HUES64 (cell line): ENCODE results near the gene NCR1. TPM values are rescaled to one million over a fixed set of nuclear protein-coding genes. Genes with fewer than 3 reads are reported as not detected.
"Not testable (repeated sequence)": the region's sequence is repeated elsewhere in the genome, so short reads cannot be mapped to it uniquely, and the experiment has no call there.

Source experiments
- H3K27ac ChIP-seq: 2 replicates; pipeline ENCODE4 v1.7.0; 2013; ENCODE audit warnings: low read depth, low read length, inconsistent platforms
- H3K27me3 ChIP-seq: 2 replicates; pipeline ENCODE4 v1.6.1; 2013; ENCODE audit warnings: mild to moderate bottlenecking, low read length; ENCODE audit not compliant: insufficient read depth
- H3K36me3 ChIP-seq: 2 replicates; pipeline ENCODE4 v1.6.1; 2013; ENCODE audit warnings: mild to moderate bottlenecking, low read length; ENCODE audit not compliant: insufficient read depth
- H3K4me1 ChIP-seq: 2 replicates; pipeline ENCODE4 v1.6.1; 2013; ENCODE audit warnings: mild to moderate bottlenecking, low read length, moderate library complexity; ENCODE audit not compliant: insufficient read depth
- H3K4me3 ChIP-seq: 2 replicates; pipeline ENCODE4 v1.5.1; 2013; ENCODE audit warnings: mild to moderate bottlenecking, low read length, moderate library complexity
- H3K9ac ChIP-seq: 2 replicates; pipeline ENCODE4 v1.6.1; 2013; ENCODE audit warnings: mild to moderate bottlenecking, low read depth, low read length
- H3K9me3 ChIP-seq: 2 replicates; pipeline ENCODE4 v1.6.1; 2013; ENCODE audit warnings: low read depth, low read length; ENCODE audit not compliant: insufficient read depth
- WGBS: fragments of 150-250, 120-280 bp; methylation state at CpG from one replicate; pipeline ENCODE4 v1.1.7; 2013; ENCODE audit warnings: missing lambda C conversion rate; 5-methylcytosine and 5-hydroxymethylcytosine counted together
- polyA plus RNA-seq, 2 experiments: library from polyadenylated mRNA; stranded (reverse); fragments of 50-300 nt; gene quantifications; one replicate each; pipeline ENCODE4 v1.2.3, GENCODE V29; 2013

Gene NCR1, protein sequence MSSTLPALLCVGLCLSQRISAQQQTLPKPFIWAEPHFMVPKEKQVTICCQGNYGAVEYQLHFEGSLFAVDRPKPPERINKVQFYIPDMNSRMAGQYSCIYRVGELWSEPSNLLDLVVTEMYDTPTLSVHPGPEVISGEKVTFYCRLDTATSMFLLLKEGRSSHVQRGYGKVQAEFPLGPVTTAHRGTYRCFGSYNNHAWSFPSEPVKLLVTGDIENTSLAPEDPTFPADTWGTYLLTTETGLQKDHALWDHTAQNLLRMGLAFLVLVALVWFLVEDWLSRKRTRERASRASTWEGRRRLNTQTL
- polyA plus RNA-seq (2013, experiment 1 of 2) = 0.55 TPM
- 0.63 TPM for polyA plus RNA-seq (2013, experiment 2 of 2)

- Histone ChIP-seq H3K9ac (no peak within 1 kb of the TSS; the same call in 1 of the 2 replicates), H3K27ac (no peak within 1 kb of the TSS), H3K4me1 (peaks cover 14% of the 10 kb centered on the region), H3K27me3 (no peaks in the 10 kb centered on the region), H3K36me3 (no peaks in the 10 kb centered on the region), H3K9me3 (no peaks in the 10 kb centered on the region), H3K4me3 (no peak within 1 kb of the TSS)
- WGBS = 71% methylated on average over 22 of the region's 22 CpGs
Measured at GRCh38 chr19:54905803-54906511, at the start of gene NCR1. NCR1 (plus strand) TSS chr19:54906148; CDS start chr19:54906188, 40 bp downstream.

DNA sequence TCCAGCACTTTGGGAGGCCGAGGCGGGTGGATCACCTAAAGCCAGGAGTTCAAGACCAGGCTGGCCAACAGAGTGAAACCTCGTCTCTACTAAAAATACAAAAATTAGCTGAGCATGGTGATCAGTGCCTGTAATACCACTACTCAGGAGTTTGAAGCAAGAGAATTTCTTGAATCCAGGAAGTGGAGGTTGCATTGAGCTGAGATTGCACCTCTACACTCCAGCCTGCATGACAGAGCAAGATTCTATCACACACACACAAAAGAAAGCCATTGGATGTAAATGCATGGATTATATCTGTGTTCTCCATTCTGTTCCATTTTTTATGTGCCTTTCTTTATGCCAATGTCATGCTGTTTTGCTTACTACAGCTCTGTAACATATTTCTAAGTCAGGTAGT, 47.5 kb upstream of the NCR1 start:
- not testable (repeated sequence) for H3K27ac ChIP-seq, H3K27me3 ChIP-seq, H3K4me1 ChIP-seq, H3K36me3 ChIP-seq, H3K9ac ChIP-seq, H3K4me3 ChIP-seq
- peaks cover 35% of the 10 kb centered on the region for H3K9me3 ChIP-seq
- WGBS = 100% methylated on average over 1 of the region's 3 CpGs

DNA sequence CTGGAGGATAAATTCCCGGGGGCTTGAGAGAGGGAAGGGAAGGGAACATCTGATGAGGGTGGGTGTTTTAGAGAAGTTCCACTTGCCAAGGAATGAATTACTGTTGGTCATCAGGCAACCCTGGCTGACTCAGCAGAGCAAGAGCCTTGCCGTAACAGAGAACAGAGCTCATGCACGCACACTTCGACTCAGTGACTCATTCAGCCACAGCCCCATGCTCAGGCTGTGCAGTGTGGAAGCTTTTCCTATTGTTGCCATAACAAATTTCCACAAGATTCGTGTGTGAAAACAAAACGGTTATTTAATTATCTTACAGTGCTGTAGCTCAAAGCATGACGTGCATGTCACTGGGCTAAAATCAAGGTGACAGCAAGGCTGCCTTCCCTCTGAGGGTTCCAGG, 46.5 kb upstream of the NCR1 start:
- H3K27me3 ChIP-seq, H3K9ac ChIP-seq, H3K27ac ChIP-seq, H3K4me1 ChIP-seq, H3K4me3 ChIP-seq, H3K36me3 ChIP-seq: not testable (repeated sequence)
- WGBS = 87% methylated on average over 7 of the region's 7 CpGs
- peaks cover 27% of the 10 kb centered on the region for H3K9me3 ChIP-seq

DNA sequence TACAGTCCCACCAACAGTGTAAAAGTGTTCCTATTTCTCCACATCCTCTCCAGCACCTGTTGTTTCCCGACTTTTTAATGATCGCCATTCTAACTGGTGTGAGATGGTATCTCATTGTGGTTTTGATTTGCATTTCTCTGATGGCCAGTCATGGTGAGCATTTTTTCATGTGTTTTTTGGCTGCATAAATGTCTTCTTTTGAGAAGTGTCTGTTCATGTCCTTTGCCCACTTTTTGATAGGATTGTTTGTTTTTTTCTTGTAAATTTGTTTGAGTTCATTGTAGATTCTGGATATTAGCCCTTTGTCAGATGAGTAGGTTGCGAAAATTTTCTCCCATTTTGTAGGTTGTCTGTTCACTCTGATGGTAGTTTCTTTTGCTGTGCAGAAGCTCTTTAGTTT, 42.5 kb upstream of the NCR1 start:
- H3K4me1 ChIP-seq, H3K9ac ChIP-seq, H3K4me3 ChIP-seq, H3K27ac ChIP-seq, H3K27me3 ChIP-seq, H3K36me3 ChIP-seq: not testable (repeated sequence)
- WGBS = no CpG with 5 or more reads among the region's 3 CpGs
- peaks cover 31% of the 10 kb centered on the region for H3K9me3 ChIP-seq

DNA sequence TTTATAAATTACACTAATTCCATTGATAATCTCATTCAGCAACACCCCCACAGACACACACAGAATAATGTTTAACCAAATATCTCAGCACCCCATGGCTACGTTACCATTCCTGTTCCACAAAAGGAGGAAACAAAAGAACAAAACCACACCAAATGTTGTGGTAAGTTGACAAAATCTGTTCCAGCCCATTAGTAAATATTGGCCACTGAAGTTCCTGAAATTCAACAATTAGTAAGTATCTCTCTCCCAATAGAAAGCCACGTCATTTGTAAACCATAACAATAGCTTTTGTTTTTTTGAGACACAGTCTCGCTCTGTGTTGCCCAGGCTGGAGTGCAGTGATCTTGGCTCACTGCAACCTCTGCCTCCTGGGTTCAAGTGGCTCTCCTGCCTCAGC, 34.3 kb upstream of the NCR1 start:
- Histone ChIP-seq H3K4me1 (no peaks in the 10 kb centered on the region), H3K9me3 (peaks cover 12% of the 10 kb centered on the region; the same call in 1 of the 2 replicates), H3K27me3 (no peaks in the 10 kb centered on the region; the same call in 1 of the 2 replicates), H3K27ac (no peak overlapping the region), H3K4me3 (no peak overlapping the region), H3K9ac (no peak overlapping the region), H3K36me3 (no peaks in the 10 kb centered on the region)
- WGBS = 87% methylated on average over 3 of the region's 3 CpGs

- Histone ChIP-seq H3K27ac (no peak within 1 kb of the TSS), H3K9me3 (no peaks in the 10 kb centered on the region), H3K9ac (no peak within 1 kb of the TSS), H3K27me3 (no peaks in the 10 kb centered on the region; the same call in 1 of the 2 replicates), H3K36me3 (no peaks in the 10 kb centered on the region), H3K4me1 (no peaks in the 10 kb centered on the region), H3K4me3 (no peak within 1 kb of the TSS)
- WGBS = 77% methylated on average over 8 of the region's 8 CpGs
Measured at GRCh38 chr19:54873990-54874389, 32.0 kb upstream of the NCR1 start, which contains the start of gene FCAR. FCAR (plus strand) TSS chr19:54874235; CDS start chr19:54874290, 55 bp downstream.

GRCh38 chr19:54875506-54875905, 30.4 kb upstream of the NCR1 start:
- no peaks in the 10 kb centered on the region; the same call in 1 of the 2 replicates for H3K27me3 ChIP-seq
- H3K27ac ChIP-seq = no peak overlapping the region
- WGBS = 55% methylated on average over 2 of the region's 2 CpGs
- no peak overlapping the region for H3K4me3 ChIP-seq
- H3K9me3 ChIP-seq = no peaks in the 10 kb centered on the region
- no peaks in the 10 kb centered on the region for H3K36me3 ChIP-seq
- H3K4me1 ChIP-seq = no peaks in the 10 kb centered on the region
- no peak overlapping the region for H3K9ac ChIP-seq

DNA sequence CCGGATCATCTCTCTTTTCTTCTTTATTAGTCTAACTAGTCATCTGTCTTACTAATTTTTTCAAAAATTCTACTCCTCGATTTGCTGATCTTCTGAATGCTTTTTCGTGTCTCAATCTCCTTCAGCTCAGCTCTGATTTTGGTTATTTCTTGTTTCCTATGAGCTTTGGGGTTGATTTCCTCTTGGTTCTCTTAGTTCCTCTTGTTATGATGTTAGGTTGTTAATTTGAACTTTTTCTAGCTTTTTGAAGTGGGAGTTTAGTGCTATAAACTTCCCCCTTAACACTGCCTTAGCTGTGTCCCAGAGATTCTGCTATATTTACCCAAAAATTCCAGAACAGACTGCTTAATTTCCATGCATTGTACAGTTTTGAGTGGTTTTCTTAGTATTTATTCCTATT, 28.5 kb upstream of the NCR1 start:
- H3K9ac ChIP-seq = no peak overlapping the region
- no peak overlapping the region for H3K4me3 ChIP-seq
- no peaks in the 10 kb centered on the region for H3K36me3 ChIP-seq
- no peaks in the 10 kb centered on the region for H3K4me1 ChIP-seq
- H3K9me3 ChIP-seq = no peaks in the 10 kb centered on the region
- 90% methylated on average over 3 of the region's 3 CpGs for WGBS
- H3K27me3 ChIP-seq = no peaks in the 10 kb centered on the region; the same call in 1 of the 2 replicates
- no peak overlapping the region for H3K27ac ChIP-seq

GRCh38 chr19:54881884-54882283, 24.1 kb upstream of the NCR1 start:
- Histone ChIP-seq H3K9ac (no peak overlapping the region), H3K9me3 (no peaks in the 10 kb centered on the region), H3K4me1 (no peaks in the 10 kb centered on the region), H3K36me3 (no peaks in the 10 kb centered on the region), H3K4me3 (no peak overlapping the region), H3K27me3 (no peaks in the 10 kb centered on the region), H3K27ac (no peak overlapping the region)
- 87% methylated on average over 6 of the region's 6 CpGs for WGBS

- no peaks in the 10 kb centered on the region for H3K36me3 ChIP-seq
- no peaks in the 10 kb centered on the region for H3K4me1 ChIP-seq
- no peaks in the 10 kb centered on the region for H3K27me3 ChIP-seq
- no peaks in the 10 kb centered on the region for H3K9me3 ChIP-seq
- H3K4me3 ChIP-seq = no peak overlapping the region
- H3K27ac ChIP-seq = no peak overlapping the region
- H3K9ac ChIP-seq = no peak overlapping the region
- WGBS = 95% methylated on average over 7 of the region's 7 CpGs
Measured at GRCh38 chr19:54882758-54883157, 23.2 kb upstream of the NCR1 start.

DNA sequence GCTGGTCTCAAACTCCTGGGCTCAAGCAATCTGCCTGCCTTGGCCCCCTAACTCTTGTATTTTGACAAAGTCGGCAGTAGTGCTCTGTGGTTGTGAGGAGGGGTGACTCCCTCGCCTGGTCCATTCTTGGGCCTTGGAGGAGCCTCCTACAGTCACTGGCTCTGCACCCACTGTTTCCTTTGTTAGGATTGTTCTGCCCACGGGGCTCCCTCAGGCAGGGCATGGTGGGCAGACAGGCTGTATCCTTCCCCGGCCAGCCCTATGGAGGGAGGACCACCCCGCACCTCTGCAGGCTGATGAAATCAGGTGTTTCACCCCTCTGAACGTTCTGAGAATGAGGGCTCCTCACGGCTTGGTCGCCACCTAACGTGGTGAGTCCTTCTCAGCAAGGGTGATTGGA, 22.7 kb upstream of the NCR1 start:
- H3K27ac ChIP-seq = no peak overlapping the region
- no peaks in the 10 kb centered on the region for H3K4me1 ChIP-seq
- H3K36me3 ChIP-seq = no peaks in the 10 kb centered on the region
- H3K9ac ChIP-seq = no peak overlapping the region
- no peaks in the 10 kb centered on the region for H3K9me3 ChIP-seq
- no peaks in the 10 kb centered on the region for H3K27me3 ChIP-seq
- no peak overlapping the region for H3K4me3 ChIP-seq
- WGBS = 93% methylated on average over 9 of the region's 9 CpGs
